Liver (tissue), 9 donors: ENCODE results near the gene CLEC16A. TPM values are rescaled to one million over a fixed set of nuclear protein-coding genes. Genes with fewer than 3 reads are reported as not detected.

Experiments
- DNase-seq: peaks from one replicate; pipeline ENCODE4 v3.0.0-alpha.2; 2017; ENCODE audit warnings: low spot score
- H3K27ac ChIP-seq, 2 donors: one replicate each; pipeline ENCODE4 v1.7.0; 2013; ENCODE audit warnings: inconsistent platforms in 2 of 2, low read length in 2 of 2, control low read depth in 1 of 2, low read depth in 1 of 2, mild to moderate bottlenecking in 1 of 2
- H3K27me3 ChIP-seq, 4 donors: one replicate each; pipeline versions ENCODE4 v1.6.1 to v1.7.0; 2013; ENCODE audit warnings: low read length in 3 of 4, inconsistent platforms in 1 of 4, mild to moderate bottlenecking in 1 of 4, moderate library complexity in 1 of 4; ENCODE audit not compliant: control insufficient read depth in 4 of 4, insufficient read depth in 4 of 4
- H3K36me3 ChIP-seq, 4 donors: one replicate each; pipeline versions ENCODE4 v1.6.1 to v1.7.0; 2013; ENCODE audit warnings: low read length in 3 of 4, mild to moderate bottlenecking in 3 of 4, low read depth in 1 of 4, moderate library complexity in 1 of 4; ENCODE audit not compliant: control insufficient read depth in 4 of 4, insufficient read depth in 3 of 4
- H3K4me1 ChIP-seq, 4 donors: one replicate each; pipeline versions ENCODE4 v1.6.1 to v1.7.0; 2013; ENCODE audit warnings: low read length in 3 of 4, mild to moderate bottlenecking in 3 of 4, moderate library complexity in 1 of 4; ENCODE audit not compliant: control insufficient read depth in 4 of 4, insufficient read depth in 4 of 4
- H3K4me3 ChIP-seq, 3 donors: one replicate each; pipeline versions ENCODE4 v1.6.1 to v1.7.0; 2013; ENCODE audit warnings: low read length in 3 of 3, control low read depth in 1 of 3, low read depth in 1 of 3, mild to moderate bottlenecking in 1 of 3
- H3K9ac ChIP-seq, 2 donors: one replicate each; pipeline ENCODE4 v1.7.0; 2013; ENCODE audit warnings: low read length in 2 of 2, mild to moderate bottlenecking in 2 of 2, moderate library complexity in 2 of 2, control low read depth in 1 of 2, low read depth in 1 of 2
- H3K9me3 ChIP-seq, 4 donors: one replicate each; pipeline versions ENCODE4 v1.6.1 to v1.7.0; 2013; ENCODE audit warnings: low read length in 3 of 4; ENCODE audit not compliant: control insufficient read depth in 4 of 4
- EGR1 ChIP-seq, 2 donors: IDR thresholded peaks; 2 replicates each; pipeline ENCODE4 v1.6.1; 2016 to 2018; ENCODE audit warnings: antibody characterized with exemption in 2 of 2, low read depth in 2 of 2
- FOXA1 ChIP-seq: IDR thresholded peaks from 2 replicates; pipeline ENCODE4 v1.6.1; 2016; ENCODE audit warnings: antibody characterized with exemption
- FOXA2 ChIP-seq: IDR thresholded peaks from 2 replicates; pipeline ENCODE4 v1.6.1; 2016; ENCODE audit warnings: antibody characterized with exemption
- GABPA ChIP-seq, 2 donors: IDR thresholded peaks in 1 of 2; conservative IDR thresholded peaks in 1 of 2; 2 replicates each; pipeline ENCODE4 v1.6.1; 2016; ENCODE audit warnings: antibody characterized with exemption in 2 of 2, mild to moderate bottlenecking in 1 of 2, moderate library complexity in 1 of 2
- HNF4A ChIP-seq, 2 donors: conservative IDR thresholded peaks; 2 replicates each; pipeline ENCODE4 v1.6.1; 2016; ENCODE audit warnings: antibody characterized with exemption in 2 of 2, mild to moderate bottlenecking in 2 of 2
- HNF4G ChIP-seq: IDR thresholded peaks from 2 replicates; pipeline ENCODE4 v1.6.1; 2016; ENCODE audit warnings: antibody characterized with exemption
- JUND ChIP-seq, 2 donors: IDR thresholded peaks; 2 replicates each; pipeline ENCODE4 v1.6.1; 2016; ENCODE audit warnings: antibody characterized with exemption in 2 of 2
- NR2F2 ChIP-seq: IDR thresholded peaks from 2 replicates; pipeline ENCODE4 v1.6.1; 2016; ENCODE audit warnings: antibody characterized with exemption
- RAD21 ChIP-seq, 2 donors: IDR thresholded peaks; 2 replicates each; pipeline ENCODE4 v1.6.1; 2016; ENCODE audit warnings: antibody characterized with exemption in 2 of 2, mild to moderate bottlenecking in 2 of 2
- RXRA ChIP-seq, 2 donors: IDR thresholded peaks; 2 replicates each; pipeline ENCODE4 v1.6.1; 2017 to 2018; ENCODE audit warnings: antibody characterized with exemption in 2 of 2, mild to moderate bottlenecking in 1 of 2
- SP1 ChIP-seq: IDR thresholded peaks from 2 replicates; pipeline ENCODE4 v1.6.1; 2018; ENCODE audit warnings: antibody characterized with exemption, mild to moderate bottlenecking
- TAF1 ChIP-seq: conservative IDR thresholded peaks from 2 replicates; pipeline ENCODE4 v1.6.1; 2016; ENCODE audit warnings: antibody characterized with exemption, mild to moderate bottlenecking
- YY1 ChIP-seq: IDR thresholded peaks from 2 replicates; pipeline ENCODE4 v1.6.1; 2016; ENCODE audit warnings: antibody characterized with exemption, mild to moderate bottlenecking
- WGBS: extraction: QIAGEN DNeasy Blood & Tissue Kit; methylation state at CpG from one replicate; pipeline ENCODE4 v1.1.7; 2013; 5-methylcytosine and 5-hydroxymethylcytosine counted together
- polyA plus RNA-seq, 2 donors: library from polyadenylated mRNA; stranded (reverse) in 1 of 2; unstranded in 1 of 2; fragments of 200-250 nt in 1 of 2; fragments of >200 nt in 1 of 2; fragmentation: Nextera tagmentation in 1 of 2; extraction: Ambion mirVana in 1 of 2; gene quantifications; one replicate each; pipeline versions ENCODE4 v1.2.1 to v1.2.3, GENCODE V29; 2013 to 2015
- total RNA-seq, 2 donors: library from RNA; depleted of rRNA; stranded (reverse); fragments of >200 nt; gene quantifications; one replicate each; pipeline ENCODE4 v1.2.3, GENCODE V29; 2014
- TF ChIP-seq, protein P1 (sequence below): fragments of 150-350 bp; IDR thresholded peaks from 2 replicates; pipeline ENCODE4 v1.5.1; 2017; ENCODE audit warnings: improper control_type of control experiment, low read depth, low read length; ENCODE audit not compliant: missing input control
- TF ChIP-seq, protein P2 (sequence below): IDR thresholded peaks from 2 replicates; pipeline ENCODE4 v1.6.1; 2016; ENCODE audit warnings: antibody characterized with exemption, mild to moderate bottlenecking
- TF ChIP-seq, protein P3 (sequence below): IDR thresholded peaks from 2 replicates; pipeline ENCODE4 v1.6.1; 2016; ENCODE audit warnings: antibody characterized with exemption
- TF ChIP-seq, protein P4 (sequence below): IDR thresholded peaks from 2 replicates; pipeline ENCODE4 v1.6.1; 2016; ENCODE audit warnings: antibody characterized with exemption
- TF ChIP-seq, protein P5 (sequence below): IDR thresholded peaks from 2 replicates; pipeline ENCODE4 v1.6.1; 2016; ENCODE audit warnings: antibody characterized with exemption
- donor health status: healthy.
- donor health status: healthy.
- donor health status: healthy.
- donor health status: healthy.
- donor health status: healthy.

The CLEC16A gene
- total and polyA plus RNA-seq, 4 donors, result 9.7 to 23.0 (median 17.4) TPM

DNA sequence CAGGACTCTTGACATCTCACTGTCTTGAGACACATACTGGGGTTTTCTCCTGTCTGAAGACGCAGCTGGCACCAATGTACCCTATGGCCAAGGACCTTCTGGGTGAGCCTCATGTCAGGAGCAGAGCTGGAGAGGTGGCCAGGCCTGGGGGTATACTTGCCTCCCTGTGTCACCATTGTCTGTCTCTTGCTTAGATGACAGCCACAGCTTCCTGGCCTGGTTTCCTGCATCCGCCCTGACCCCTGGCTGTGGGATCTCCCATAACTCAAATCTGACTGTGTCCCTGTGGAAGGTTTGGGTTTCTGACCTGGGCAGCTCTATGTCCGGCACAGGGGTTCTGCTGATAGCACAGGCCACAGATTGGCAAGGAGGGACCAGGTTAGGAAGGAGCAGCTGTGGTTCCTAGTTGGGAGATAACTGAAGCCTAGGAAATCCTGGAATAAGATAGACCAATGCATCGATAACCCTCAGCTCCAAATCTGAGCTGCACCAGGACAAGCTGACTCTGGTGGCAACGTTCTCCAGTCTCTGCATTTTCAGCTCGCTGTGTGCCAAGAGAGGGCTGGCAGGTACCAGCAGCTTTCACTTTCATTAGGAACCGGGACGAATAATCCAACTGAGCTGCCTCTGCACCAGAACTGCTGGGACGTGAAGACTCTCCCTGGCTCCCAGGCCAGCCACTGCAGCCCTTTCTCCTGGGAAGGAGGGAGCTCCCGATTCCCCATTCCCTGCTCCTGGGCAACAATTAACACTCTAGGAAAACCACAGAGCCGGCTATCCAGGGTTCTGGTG, 7.1 kb upstream of the CLEC16A start:
- H3K4me3 ChIP-seq, result peak overlapping the region; percentile 33 to 37 (median 36)
- peak overlapping the region; percentile 30 to 79 for H3K27ac ChIP-seq
- DNase-seq, result no peak
- H3K27me3 ChIP-seq, result no peaks in the 10 kb centered on the region
- 13% methylated on average over 11 of the region's 11 CpGs for WGBS
- H3K36me3 ChIP-seq, result peaks cover 0 to 2% (median 0%) of the 10 kb centered on the region in 4 donors
- TF ChIP-seq HNF4A (conservative IDR thresholded peaks at IDR 0.05) (peak in 1 of 2 donors; percentile 13), FOXA1 (no peak), NR2F2 (peak; percentile 54), SP1 (no peak), RXRA (IDR thresholded peaks at IDR 0.05) (peak in 1 of 2 donors; percentile 10)
- TF ChIP-seq, protein P1, sequence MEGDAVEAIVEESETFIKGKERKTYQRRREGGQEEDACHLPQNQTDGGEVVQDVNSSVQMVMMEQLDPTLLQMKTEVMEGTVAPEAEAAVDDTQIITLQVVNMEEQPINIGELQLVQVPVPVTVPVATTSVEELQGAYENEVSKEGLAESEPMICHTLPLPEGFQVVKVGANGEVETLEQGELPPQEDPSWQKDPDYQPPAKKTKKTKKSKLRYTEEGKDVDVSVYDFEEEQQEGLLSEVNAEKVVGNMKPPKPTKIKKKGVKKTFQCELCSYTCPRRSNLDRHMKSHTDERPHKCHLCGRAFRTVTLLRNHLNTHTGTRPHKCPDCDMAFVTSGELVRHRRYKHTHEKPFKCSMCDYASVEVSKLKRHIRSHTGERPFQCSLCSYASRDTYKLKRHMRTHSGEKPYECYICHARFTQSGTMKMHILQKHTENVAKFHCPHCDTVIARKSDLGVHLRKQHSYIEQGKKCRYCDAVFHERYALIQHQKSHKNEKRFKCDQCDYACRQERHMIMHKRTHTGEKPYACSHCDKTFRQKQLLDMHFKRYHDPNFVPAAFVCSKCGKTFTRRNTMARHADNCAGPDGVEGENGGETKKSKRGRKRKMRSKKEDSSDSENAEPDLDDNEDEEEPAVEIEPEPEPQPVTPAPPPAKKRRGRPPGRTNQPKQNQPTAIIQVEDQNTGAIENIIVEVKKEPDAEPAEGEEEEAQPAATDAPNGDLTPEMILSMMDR, result no peak
- no peaks in the 10 kb centered on the region for H3K9me3 ChIP-seq
- peak overlapping the region; percentile 18 to 60 for H3K9ac ChIP-seq
- peaks cover 15 to 76% (median 70%) of the 10 kb centered on the region in 4 donors for H3K4me1 ChIP-seq

DNA sequence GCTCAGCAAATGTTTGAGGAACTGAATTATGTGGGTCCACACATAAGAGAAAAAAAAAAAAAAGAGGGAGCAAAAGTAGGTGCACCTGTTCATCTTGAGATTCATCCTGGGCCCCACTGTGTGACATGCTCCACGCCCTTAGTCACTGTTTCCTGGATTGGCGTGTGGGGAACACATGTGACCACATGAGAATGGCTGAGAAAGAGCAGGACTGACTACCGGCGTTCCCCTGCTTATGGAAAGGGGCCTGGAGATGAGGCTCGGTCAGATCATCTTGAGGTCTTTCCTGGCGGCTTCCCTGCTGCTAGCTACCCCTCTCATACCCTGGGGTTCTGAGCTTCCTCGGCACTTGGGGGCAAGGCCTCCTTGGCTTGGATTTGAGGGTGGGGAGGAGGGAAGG, 6.0 kb upstream of the CLEC16A start:
- DNase-seq, result no peak
- Histone ChIP-seq H3K27ac (peak overlapping the region; percentile 4 to 79), H3K9ac (peak overlapping the region; percentile 11 to 15)

More for the DNA sequence above, 6.0 kb upstream of the CLEC16A start:
- TF ChIP-seq GABPA (IDR thresholded peaks at IDR 0.05 in 1 of 2, conservative IDR thresholded peaks at IDR 0.05 in 1 of 2) (no peak), TAF1 (no peak), EGR1 (IDR thresholded peaks at IDR 0.05; ENCODE audit: low read depth in 2 of 2) (no peak), HNF4A (conservative IDR thresholded peaks at IDR 0.05) (no peak), FOXA1 (no peak), FOXA2 (no peak), RAD21 (IDR thresholded peaks at IDR 0.05) (no peak), HNF4G (no peak), YY1 (no peak), JUND (IDR thresholded peaks at IDR 0.05) (no peak), NR2F2 (no peak), RXRA (IDR thresholded peaks at IDR 0.05) (no peak), SP1 (no peak)
- TF ChIP-seq, protein P2, sequence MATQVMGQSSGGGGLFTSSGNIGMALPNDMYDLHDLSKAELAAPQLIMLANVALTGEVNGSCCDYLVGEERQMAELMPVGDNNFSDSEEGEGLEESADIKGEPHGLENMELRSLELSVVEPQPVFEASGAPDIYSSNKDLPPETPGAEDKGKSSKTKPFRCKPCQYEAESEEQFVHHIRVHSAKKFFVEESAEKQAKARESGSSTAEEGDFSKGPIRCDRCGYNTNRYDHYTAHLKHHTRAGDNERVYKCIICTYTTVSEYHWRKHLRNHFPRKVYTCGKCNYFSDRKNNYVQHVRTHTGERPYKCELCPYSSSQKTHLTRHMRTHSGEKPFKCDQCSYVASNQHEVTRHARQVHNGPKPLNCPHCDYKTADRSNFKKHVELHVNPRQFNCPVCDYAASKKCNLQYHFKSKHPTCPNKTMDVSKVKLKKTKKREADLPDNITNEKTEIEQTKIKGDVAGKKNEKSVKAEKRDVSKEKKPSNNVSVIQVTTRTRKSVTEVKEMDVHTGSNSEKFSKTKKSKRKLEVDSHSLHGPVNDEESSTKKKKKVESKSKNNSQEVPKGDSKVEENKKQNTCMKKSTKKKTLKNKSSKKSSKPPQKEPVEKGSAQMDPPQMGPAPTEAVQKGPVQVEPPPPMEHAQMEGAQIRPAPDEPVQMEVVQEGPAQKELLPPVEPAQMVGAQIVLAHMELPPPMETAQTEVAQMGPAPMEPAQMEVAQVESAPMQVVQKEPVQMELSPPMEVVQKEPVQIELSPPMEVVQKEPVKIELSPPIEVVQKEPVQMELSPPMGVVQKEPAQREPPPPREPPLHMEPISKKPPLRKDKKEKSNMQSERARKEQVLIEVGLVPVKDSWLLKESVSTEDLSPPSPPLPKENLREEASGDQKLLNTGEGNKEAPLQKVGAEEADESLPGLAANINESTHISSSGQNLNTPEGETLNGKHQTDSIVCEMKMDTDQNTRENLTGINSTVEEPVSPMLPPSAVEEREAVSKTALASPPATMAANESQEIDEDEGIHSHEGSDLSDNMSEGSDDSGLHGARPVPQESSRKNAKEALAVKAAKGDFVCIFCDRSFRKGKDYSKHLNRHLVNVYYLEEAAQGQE, result no peak
- TF ChIP-seq, protein P1, result no peak
- TF ChIP-seq, protein P3, sequence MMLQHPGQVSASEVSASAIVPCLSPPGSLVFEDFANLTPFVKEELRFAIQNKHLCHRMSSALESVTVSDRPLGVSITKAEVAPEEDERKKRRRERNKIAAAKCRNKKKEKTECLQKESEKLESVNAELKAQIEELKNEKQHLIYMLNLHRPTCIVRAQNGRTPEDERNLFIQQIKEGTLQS, result no peak
- TF ChIP-seq, protein P4, sequence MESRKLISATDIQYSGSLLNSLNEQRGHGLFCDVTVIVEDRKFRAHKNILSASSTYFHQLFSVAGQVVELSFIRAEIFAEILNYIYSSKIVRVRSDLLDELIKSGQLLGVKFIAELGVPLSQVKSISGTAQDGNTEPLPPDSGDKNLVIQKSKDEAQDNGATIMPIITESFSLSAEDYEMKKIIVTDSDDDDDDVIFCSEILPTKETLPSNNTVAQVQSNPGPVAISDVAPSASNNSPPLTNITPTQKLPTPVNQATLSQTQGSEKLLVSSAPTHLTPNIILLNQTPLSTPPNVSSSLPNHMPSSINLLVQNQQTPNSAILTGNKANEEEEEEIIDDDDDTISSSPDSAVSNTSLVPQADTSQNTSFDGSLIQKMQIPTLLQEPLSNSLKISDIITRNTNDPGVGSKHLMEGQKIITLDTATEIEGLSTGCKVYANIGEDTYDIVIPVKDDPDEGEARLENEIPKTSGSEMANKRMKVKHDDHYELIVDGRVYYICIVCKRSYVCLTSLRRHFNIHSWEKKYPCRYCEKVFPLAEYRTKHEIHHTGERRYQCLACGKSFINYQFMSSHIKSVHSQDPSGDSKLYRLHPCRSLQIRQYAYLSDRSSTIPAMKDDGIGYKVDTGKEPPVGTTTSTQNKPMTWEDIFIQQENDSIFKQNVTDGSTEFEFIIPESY, result no peak
- TF ChIP-seq, protein P5, sequence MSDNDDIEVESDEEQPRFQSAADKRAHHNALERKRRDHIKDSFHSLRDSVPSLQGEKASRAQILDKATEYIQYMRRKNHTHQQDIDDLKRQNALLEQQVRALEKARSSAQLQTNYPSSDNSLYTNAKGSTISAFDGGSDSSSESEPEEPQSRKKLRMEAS, result no peak
- peaks cover 0 to 2% (median 0%) of the 10 kb centered on the region in 4 donors for H3K36me3 ChIP-seq
- H3K4me1 ChIP-seq, result peaks cover 15 to 83% (median 77%) of the 10 kb centered on the region in 4 donors
- H3K27me3 ChIP-seq, result no peaks in the 10 kb centered on the region
- WGBS, result 57% methylated on average over 7 of the region's 7 CpGs
- H3K9me3 ChIP-seq, result no peaks in the 10 kb centered on the region
- peak overlapping the region; percentile 12 to 22 (median 21) for H3K4me3 ChIP-seq
